ENCODE measurements around the gene CCL5.
"Not testable (repeated sequence)": the region's sequence is repeated elsewhere in the genome, so short reads cannot be mapped to it uniquely, and the experiment has no call there.

The CCL5 gene

DNA sequence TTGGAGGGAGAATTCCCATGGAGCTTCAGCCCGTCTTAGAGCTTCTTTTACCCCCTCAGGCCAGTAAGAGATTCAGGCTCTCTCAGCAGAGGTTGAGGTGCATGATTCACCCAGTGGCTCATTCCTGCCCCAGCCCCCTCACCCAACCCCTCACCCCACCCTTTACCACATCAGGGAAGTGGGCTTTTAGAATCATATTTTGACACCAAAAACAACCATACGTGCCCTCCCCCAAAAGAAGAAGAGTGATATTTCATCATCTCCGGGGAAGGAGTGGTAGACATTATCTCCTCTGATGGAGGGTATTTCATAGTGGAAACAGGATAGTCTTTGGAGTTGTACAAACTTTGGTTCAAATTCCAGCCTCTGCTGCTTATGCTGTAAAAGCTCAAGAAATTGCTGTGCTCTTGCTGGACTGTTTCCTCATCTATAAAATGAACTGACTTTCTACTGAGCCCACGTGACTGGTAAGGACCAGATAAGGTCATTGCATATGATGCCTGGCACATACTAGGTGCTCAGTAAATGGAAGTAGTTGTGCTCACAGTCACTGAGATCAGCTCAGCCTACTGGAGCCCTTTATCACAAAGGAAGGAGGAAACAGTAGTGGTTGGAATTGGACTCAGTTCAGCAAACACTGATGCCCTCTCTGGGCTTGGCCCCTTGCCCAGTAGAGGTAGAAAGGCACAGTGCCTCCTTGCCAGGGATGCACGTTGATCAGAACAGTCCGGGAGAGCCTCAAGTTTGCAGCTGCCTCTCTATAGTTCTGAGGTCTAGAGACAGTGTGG lies 18.3 kb upstream of the CCL5 start:
- no peak for DNase-seq (ENCODE audit: low read depth)

GRCh38 chr17:35897772-35898171 lies 17.6 kb upstream of the CCL5 start:
- not testable (repeated sequence) for DNase-seq (ENCODE audit: low read depth)

- no peak for DNase-seq (ENCODE audit: low read depth)
These were observed 15.8 kb upstream of the CCL5 start for GRCh38 chr17:35895636-35896587.

DNA sequence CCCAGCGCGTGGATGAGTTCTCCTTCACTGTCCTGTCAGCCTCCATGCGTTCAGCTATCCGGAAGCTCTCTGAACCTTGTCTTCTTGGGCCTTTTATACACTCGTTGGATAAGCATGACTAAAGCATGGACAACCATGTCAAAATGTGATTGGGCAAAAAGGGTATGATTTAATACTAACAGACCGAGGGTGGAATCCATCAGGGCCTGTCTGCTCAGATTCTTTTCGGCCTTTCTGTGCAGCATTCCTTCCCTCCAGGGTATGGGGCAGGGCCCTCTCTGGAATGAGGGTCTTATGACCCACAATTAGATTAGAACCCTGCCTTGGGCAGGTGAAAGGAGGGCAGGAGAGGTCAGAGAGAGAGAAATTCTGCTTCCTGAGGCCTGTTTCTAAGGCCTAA lies 14.0 kb upstream of the CCL5 start:
- no peak for DNase-seq (ENCODE audit: low read depth)

DNA sequence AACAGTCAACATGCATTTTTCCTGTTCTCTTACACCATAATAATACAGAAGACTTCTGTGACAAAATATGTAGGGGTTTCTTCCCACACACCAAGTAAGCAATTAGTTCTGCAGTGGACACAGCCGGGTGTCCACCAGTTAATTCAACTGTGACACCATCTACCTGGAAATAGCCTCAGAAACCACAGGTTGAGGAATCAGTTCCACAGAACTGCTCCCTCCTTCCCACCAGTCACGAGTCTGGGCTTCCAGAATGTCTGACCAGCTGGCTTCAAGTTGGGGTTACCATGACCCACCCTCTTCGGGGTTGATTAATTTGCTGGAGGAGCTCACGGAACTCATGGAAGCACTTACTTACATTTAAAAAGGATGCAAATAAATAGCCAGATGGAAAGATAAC lies 13.6 kb upstream of the CCL5 start:
- no peak for DNase-seq (ENCODE audit: low read depth)

DNA sequence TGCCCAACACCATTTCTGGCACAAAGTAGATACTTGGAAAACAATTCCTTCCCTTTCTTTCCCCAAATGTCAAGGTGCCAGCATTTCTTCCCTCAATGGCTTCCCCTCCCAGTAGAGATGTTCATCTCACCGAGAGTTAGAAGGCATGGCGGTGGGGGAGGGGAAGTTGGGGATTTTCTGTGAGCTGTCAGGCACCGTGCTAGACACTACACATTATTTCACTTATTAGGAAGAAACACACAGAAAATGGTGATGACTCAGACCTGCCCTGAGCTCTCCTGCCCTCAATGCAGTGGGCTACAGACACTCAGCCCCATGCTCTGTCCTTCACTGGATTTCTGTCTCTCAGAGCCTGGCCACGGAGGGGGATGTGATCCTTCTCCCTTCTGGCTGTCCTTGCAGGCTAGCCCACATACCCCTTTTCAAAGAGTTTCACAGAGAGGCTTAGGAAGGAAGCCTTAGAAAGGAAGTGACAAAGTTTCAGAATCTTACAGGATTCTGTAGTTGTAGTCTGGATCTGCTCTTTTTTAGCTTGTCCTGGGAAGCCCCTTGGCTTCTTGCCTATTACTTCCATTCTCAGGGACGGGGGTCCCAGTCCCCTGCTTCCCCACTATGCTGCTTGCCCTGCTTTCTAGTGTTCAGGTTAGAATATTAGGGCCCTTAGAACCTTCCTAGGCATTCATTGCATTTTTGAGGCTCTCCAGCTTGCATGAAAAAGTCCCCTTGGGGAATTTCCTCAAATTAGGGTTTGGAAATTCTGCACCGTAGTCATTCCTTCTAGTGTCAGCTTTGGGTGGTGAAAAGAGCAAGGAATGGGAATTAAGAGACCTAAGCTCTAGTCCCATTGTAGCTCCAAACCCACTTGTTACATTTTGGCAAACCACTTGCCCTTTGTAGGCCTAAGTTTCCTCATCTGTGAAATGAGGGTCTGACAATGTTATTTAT lies 12.2 kb upstream of the CCL5 start:
- no peak for DNase-seq (ENCODE audit: low read depth)

DNA sequence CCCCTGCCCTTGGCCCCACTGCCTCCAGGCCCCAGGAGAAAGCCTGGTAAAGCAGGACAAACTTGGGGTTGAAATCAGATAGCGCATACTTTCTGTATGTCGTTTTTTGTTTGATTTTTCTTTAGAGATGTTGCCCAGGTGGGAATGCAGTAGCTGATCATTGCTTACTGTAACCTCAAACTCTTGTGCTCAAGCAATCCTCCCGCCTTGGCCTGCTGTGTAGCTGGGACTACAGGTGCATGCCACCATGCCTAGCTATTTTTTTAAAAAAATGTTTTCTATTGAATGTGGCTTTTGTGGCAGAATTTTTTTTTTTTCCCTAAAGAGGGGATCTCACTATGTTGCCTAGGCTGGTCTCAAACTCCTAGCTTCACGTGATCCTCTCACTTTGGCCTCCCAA lies 11.1 kb upstream of the CCL5 start:
- no peak for DNase-seq (ENCODE audit: low read depth)

DNA sequence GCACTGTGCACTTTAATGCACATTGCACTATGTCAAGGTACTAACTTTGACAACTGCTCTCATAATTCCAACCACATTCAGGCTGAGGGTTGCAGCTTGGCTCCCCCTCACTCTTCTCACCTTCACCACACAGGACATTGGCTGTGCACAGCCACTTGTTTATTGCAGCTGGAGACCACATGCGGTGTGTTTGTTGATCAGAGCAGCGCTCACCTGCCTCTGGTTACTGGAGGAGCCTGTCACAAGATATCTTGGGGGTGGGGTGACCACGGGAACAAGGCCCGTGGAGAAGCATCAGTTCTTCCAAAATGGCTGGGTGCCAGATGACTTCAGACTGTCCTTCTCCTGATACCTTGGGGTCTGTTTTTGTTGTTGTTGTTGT lies 10.6 kb upstream of the CCL5 start:
- DNase-seq (ENCODE audit: low read depth): no peak

- no peak for DNase-seq (ENCODE audit: low read depth)
These were observed 9.9 kb upstream of the CCL5 start for GRCh38 chr17:35889818-35890773.

GRCh38 chr17:35889241-35889640 lies 9.1 kb upstream of the CCL5 start:
- no peak for DNase-seq (ENCODE audit: low read depth)

DNA sequence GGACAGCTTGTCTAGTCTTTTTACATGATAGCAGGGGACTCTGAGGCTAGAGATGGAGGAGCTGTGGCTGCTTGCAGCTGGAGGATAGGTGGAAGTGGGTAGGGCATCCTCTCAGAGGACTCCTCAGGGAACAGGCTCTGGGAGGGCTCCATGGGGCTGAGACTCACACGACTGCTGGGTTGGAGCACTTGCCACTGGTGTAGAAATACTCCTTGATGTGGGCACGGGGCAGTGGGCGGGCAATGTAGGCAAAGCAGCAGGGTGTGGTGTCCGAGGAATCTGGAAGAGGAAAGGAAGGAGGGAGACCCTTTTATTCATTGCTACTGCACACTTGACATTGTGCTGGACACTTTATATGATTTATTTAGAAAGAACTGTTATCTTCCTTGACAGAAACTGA lies 1.8 kb downstream of the CCL5 start:
- DNase-seq (ENCODE audit: low read depth): no peak

- no peak for DNase-seq (ENCODE audit: low read depth)
These were observed 2.7 kb downstream of the CCL5 start for GRCh38 chr17:35877345-35878029.

DNA sequence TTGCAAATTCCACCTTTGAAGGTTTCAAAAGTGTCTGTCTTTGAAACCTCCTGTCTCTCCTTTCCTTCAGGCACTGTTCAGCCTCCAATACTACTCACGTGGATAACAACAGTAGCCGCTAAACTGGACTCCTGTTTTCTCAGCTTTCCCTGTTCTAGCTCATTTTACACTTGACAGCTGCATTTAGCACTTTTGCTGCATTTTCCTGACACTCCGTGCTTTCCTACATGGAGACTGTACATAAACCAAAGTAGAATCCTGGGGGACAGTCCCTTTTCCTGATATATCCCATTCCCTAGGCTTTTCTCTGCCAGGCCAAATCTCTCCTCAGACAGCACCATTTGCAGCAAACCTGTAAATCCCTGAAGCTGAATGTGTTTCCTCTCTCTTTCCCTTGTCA lies 3.6 kb downstream of the CCL5 start:
- no peak for DNase-seq (ENCODE audit: low read depth)

DNA sequence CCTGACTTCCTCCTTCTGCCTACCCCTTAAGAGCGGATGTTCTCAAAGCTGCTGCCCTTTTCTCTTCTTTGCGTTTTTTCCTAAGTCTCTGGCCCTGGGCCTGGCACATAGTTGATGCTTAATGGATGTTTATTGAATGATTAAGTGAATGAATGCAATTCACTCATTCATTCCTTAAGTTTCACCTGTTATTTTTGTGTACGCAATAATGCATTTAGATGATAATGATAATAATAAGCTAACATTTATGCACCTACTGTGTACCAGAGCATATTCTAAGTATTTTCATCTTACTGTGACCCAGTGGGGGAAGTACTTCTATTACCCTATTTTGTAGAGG lies 4.4 kb downstream of the CCL5 start:
- no peak for DNase-seq (ENCODE audit: low read depth)

- no peak for DNase-seq (ENCODE audit: low read depth)
These were observed 4.9 kb downstream of the CCL5 start for GRCh38 chr17:35875072-35875799.

DNA sequence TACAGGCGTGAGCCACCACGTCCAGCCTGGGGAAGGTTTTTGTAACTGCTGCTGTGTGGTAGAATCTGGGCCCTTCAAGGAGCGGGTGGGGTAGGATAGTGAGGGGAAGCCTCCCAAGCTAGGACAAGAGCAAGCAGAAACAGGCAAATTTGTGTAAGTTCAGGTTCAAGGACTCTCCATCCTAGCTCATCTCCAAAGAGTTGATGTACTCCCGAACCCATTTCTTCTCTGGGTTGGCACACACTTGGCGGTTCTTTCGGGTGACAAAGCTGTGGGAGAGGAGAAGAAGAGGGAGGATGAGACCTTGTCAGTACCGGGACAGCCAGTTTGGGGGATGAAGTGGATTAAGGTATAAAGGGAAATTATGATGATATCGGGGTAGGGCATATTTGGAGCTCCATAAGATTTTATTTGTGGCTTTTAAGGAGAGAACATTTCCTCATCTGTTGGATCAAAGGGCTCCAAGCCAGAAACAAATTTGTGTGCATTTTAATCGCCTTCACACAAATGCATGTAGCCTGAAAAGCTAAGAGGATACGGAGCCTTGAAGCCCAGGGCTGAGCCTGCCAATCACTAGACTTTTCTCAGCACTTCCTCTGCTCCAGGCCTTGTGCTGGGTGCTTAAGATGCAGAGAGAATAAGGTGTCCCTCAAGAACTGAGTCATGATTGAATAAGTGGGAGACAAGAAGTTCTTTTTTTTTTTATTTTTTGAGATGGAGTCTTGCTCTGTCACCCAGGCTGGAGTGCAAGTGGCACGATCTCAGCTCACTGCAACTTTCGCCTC lies 7.8 kb downstream of the CCL5 start:
- DNase-seq (ENCODE audit: low read depth): no peak

DNA sequence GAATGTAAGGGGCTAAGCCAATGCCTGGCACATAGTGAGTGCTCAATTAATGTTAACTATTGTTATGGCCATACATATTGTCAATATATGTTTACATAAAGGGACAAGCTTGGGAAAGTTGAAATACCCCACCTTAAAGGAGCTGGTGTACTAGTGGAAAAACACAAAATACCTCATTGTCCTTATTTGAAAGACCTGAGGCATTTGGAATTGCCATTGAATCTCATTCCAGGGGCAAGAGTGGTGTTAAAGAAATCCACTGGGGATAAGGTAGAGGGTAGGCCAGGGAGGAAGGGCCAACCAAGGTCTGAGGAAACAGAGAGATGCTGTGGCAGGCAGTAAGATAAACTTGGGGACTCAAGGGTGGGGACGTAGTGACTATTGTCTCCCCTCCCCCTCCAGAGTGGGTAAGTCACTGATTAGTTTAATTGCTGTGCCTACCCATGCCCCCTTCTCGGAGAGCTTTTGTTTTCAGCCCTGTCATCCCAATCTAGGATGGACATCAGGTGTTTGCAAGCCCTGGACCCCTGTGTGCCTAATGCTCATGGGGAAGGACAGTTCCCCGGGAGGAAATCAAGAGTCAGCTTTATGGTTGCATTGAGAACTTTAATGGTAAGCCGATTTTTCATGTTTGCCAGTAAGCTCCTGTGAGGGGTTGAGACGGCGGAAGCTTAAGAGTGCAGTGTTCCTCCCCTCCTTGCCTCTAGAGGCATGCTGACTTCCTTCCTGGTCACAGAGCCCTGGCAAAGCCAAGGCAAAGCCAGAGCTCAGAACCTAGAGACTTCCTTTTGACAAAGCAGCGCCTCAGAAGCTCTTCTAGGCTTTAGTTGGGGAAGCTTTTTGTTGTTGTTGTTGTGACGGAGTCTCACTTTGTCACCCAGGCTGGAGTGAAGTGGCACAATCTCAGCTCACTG lies 9.0 kb downstream of the CCL5 start:
- no peak for DNase-seq (ENCODE audit: low read depth)

GRCh38 chr17:35868737-35869136 lies 11.4 kb downstream of the CCL5 start, which contains the start of gene HEATR9:
Gene HEATR9, minus strand, starts transcription at chr17:35868891. Its CDS starts 149 bp downstream, at chr17:35868742.
- no peak for DNase-seq (ENCODE audit: low read depth)

All from GM04503 (cell line).